Spleen (tissue), 11 donors: ENCODE results near the gene STOM. TPM values are rescaled to one million over a fixed set of nuclear protein-coding genes. Genes with fewer than 3 reads are reported as not detected.

Experiments used
- DNase-seq: peaks from one replicate; pipeline ENCODE4 v3.0.0-alpha.2; 2020
- H3K27ac ChIP-seq, 8 donors: fragments of 200-600 bp; sonication (generic) in 7 of 8; 1 replicate in 4 of 8; 2 replicates in 4 of 8; pipeline versions ENCODE4 v1.5.0 to v1.8.0; 2016 to 2021; ENCODE audit warnings: inconsistent platforms in 4 of 8, mild to moderate bottlenecking in 4 of 8, moderate library complexity in 1 of 8
- H3K27me3 ChIP-seq, 7 donors: fragments of 200-600 bp; sonication (generic) in 6 of 7; replicated peaks in 1 of 7; 1 replicate in 4 of 7; 2 replicates in 3 of 7; pipeline versions ENCODE4 v1.5.0 to v1.8.0; 2016 to 2021; ENCODE audit warnings: inconsistent platforms in 3 of 7, mild to moderate bottlenecking in 1 of 7
- H3K36me3 ChIP-seq, 6 donors: fragments of 200-600 bp; sonication (generic) in 5 of 6; 1 replicate in 4 of 6; 2 replicates in 2 of 6; pipeline versions ENCODE4 v1.5.0 to v1.8.0; 2016 to 2021; ENCODE audit warnings: inconsistent platforms in 2 of 6
- H3K4me1 ChIP-seq, 6 donors: fragments of 200-600 bp; sonication (generic) in 5 of 6; 1 replicate in 3 of 6; 2 replicates in 3 of 6; pipeline versions ENCODE4 v1.5.0 to v1.8.0; 2016 to 2021; ENCODE audit warnings: inconsistent platforms in 3 of 6
- H3K4me3 ChIP-seq, 8 donors: fragments of 200-600 bp; sonication (generic) in 7 of 8; 1 replicate in 4 of 8; 2 replicates in 4 of 8; pipeline versions ENCODE4 v1.5.0 to v1.8.0; 2016 to 2021; ENCODE audit warnings: inconsistent platforms in 4 of 8, mild to moderate bottlenecking in 4 of 8, moderate library complexity in 2 of 8
- H3K9me3 ChIP-seq, 8 donors: fragments of 200-600 bp; sonication (generic) in 7 of 8; 1 replicate in 4 of 8; 2 replicates in 4 of 8; pipeline versions ENCODE4 v1.5.0 to v1.8.0; 2016 to 2021; ENCODE audit warnings: inconsistent platforms in 4 of 8
- CTCF ChIP-seq, 11 experiments: fragments of 200-600 bp in 7 of 11; fragments of 450-650 bp in 4 of 11; sonication (generic) in 4 of 11; IDR thresholded peaks in 8 of 11; conservative IDR thresholded peaks in 3 of 11; 1 replicate in 7 of 11; 2 replicates in 4 of 11; pipeline versions ENCODE4 v1.4.0 to v1.8.0; 2016 to 2021; ENCODE audit warnings: antibody characterized with exemption in 11 of 11, inconsistent platforms in 4 of 11, mild to moderate bottlenecking in 1 of 11
- POLR2A ChIP-seq, 3 donors: fragments of 450-650 bp; IDR thresholded peaks; one replicate each; pipeline ENCODE4 v1.5.1; 2017; ENCODE audit warnings: antibody characterized with exemption in 3 of 3, mild to moderate bottlenecking in 1 of 3
- POLR2AphosphoS5 ChIP-seq, 3 donors: sonication (generic); formaldehyde crosslinking; IDR thresholded peaks; one replicate each; pipeline ENCODE4 v1.5.1; 2017; ENCODE audit warnings: antibody characterized with exemption in 3 of 3
- WGBS, 5 donors: extraction: QIAGEN DNeasy Blood & Tissue Kit in 3 of 5; methylation state at CpG; one replicate each; pipeline versions ENCODE4 v1.1.5 to v1.1.7; 2013 to 2018; 5-methylcytosine and 5-hydroxymethylcytosine counted together
- intact Hi-C: fragments of 100-400 bp; cut with DNase I; formaldehyde crosslinking; loops from one replicate; pipeline ENCODE4 v1.15.0; 2023; ENCODE audit warnings: low total_unique reads
- polyA plus RNA-seq, 3 donors: library from polyadenylated mRNA; stranded (reverse); fragments of 200-250 nt; gene quantifications; one replicate each; pipeline ENCODE4 v1.2.1, GENCODE V29; 2013
- total RNA-seq, 7 donors: library from RNA; depleted of rRNA in 3 of 7; stranded (reverse); fragments of >200 nt in 3 of 7; fragmentation: NEBNext Ultra II Directional in 4 of 7; extraction: Animal tissue kit (Norgen Biotek cat#: 25700) in 4 of 7; gene quantifications; one replicate each; pipeline versions ENCODE4 v1.1.0 to v1.2.1, GENCODE V29; 2016 to 2021
- donor health status: healthy with polysubstance abuse.
- donor health status: DM: no; HTN: no; CAD: no; lungs with moderate emphysema.
- donor health status: DM: no; HTN: no; CAD: no.
- donor health status: Bipolar disorder and iron deficiency.
- donor health status: healthy.
- donor health status: DM: no; HTN: no; CAD: no.
- donor health status: DM: yes; HTN: yes; CAD: no.

Gene STOM
- total and polyA plus RNA-seq, 10 donors, result 42.7 to 493 (median 311) TPM

DNA sequence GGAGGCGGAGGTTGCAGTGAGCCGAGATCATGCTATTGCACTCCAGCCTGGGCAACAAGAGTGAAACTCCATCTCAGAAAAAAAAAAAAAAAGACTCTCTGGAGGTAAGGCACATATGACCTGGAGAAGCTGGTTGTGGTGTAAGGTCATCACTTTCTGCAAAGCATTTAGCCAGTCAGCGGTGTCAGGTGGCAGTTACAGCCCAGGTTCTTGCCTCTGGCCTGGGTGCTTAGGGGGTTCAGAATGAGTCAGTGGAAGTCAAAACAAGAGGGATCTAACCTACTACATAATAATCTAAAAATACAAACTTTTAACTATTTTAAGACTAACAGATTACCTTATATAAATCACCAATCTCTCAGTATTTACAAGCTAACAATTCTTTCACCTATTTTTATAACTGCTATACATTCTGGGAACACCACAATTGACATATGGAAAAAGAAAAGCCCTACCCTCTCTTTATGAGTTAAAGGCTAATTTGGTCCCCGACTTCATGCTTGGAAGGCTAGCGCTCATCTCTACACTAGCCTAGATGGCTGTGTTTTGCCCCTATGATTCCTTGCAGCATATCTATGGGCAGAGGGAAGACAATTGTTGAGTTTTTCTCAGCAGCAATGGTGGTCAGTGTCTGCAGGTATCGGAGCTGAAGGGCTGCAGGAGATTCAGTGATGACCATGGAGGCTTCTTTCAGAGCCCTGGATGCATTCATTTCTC lies 29.2 kb downstream of the STOM start:
- H3K27ac ChIP-seq, result peak overlapping the region in 2 of 8 donors; percentile 15 to 29
- H3K9me3 ChIP-seq, result no peaks in the 10 kb centered on the region
- 87 to 97% (median 92%) methylated on average over 6 of the region's 6 CpGs for WGBS, 5 donors
- TF ChIP-seq POLR2A (IDR thresholded peaks at IDR 0.05), result no peak
- no peak for TF ChIP-seq POLR2AphosphoS5 (IDR thresholded peaks at IDR 0.05)
- no peak for TF ChIP-seq CTCF (IDR thresholded peaks at IDR 0.05 in 8 of 11, conservative IDR thresholded peaks at IDR 0.05 in 3 of 11)
- H3K4me1 ChIP-seq, result peaks cover 0 to 74% (median 22%) of the 10 kb centered on the region in 6 donors
- H3K27me3 ChIP-seq, result no peaks in the 10 kb centered on the region
- intact Hi-C loops, result no loop called here
- peaks cover 0 to 100% (median 58%) of the 10 kb centered on the region in 6 donors for H3K36me3 ChIP-seq
- no peak for DNase-seq
- no peak overlapping the region for H3K4me3 ChIP-seq

DNA sequence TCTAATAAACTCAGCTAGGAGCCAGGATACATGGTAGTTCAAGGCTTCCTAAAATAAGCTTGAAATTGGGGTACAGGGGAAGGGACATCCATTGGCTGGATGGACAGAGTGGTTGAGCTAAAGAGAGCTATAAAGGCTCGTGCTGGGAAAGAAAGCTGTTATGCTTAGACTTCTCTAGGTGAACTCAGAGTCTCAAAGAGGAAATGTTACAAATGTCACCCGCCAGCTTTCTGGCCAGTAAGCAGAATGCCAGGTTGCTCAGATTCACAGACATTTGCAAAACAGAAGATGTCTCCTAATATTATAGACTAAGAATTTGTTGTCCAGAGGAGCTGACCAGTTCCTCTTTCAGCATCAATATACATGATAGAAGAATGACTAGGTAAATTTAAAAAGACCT lies 30.6 kb downstream of the STOM start:
- intact Hi-C loops, result no loop called here
- WGBS, 5 donors, result 62 to 81% (median 70%) methylated on average over 2 of the region's 2 CpGs
- no peak for TF ChIP-seq POLR2AphosphoS5 (IDR thresholded peaks at IDR 0.05)
- Histone ChIP-seq H3K27ac (peak overlapping the region in 5 of 8 donors; percentile 11 to 66 (median 36)), H3K27me3 (no peaks in the 10 kb centered on the region), H3K4me1 (peaks cover 0 to 60% (median 16%) of the 10 kb centered on the region in 6 donors), H3K36me3 (peaks cover 0 to 100% (median 51%) of the 10 kb centered on the region in 6 donors), H3K9me3 (no peaks in the 10 kb centered on the region), H3K4me3 (no peak overlapping the region)
- no peak for DNase-seq

DNA sequence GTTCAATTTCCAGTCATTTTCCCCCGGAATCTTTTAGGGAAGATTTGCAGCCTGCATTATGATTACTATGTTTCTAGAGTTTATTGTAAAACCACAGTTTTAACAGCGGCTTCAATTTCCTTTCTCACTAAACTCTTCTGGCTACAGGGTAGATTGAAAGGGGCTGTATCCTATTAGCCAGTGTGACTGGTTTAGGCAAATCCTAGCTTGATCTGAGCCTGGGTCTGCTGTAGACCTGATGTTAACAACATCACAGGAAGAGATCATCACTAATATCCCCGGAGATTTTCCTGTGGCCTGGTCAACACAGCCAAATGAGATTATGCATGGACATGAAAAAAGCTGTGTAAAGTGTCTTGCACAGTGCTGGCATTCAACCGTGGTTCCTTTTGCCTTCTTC lies 33.4 kb downstream of the STOM start:
- no peak for DNase-seq
- Histone ChIP-seq H3K36me3 (peaks cover 0 to 100% (median 44%) of the 10 kb centered on the region in 6 donors), H3K27me3 (no peaks in the 10 kb centered on the region), H3K9me3 (no peaks in the 10 kb centered on the region), H3K4me1 (peaks cover 0 to 57% (median 13%) of the 10 kb centered on the region in 6 donors), H3K27ac (peak overlapping the region in 3 of 8 donors; percentile 17 to 29 (median 19)), H3K4me3 (no peak overlapping the region)
- WGBS, 5 donors, result 81 to 89% (median 86%) methylated on average over 4 of the region's 4 CpGs
- TF ChIP-seq POLR2A (IDR thresholded peaks at IDR 0.05) (no peak), CTCF (IDR thresholded peaks at IDR 0.05 in 8 of 11, conservative IDR thresholded peaks at IDR 0.05 in 3 of 11) (no peak), POLR2AphosphoS5 (IDR thresholded peaks at IDR 0.05) (no peak)
- intact Hi-C loops, result no loop called here

GRCh38 chr9:121333950-121334773 lies 35.9 kb downstream of the STOM start:
- peaks cover 0 to 100% (median 44%) of the 10 kb centered on the region in 6 donors for H3K36me3 ChIP-seq
- no peaks in the 10 kb centered on the region for H3K27me3 ChIP-seq
- peak overlapping the region in 4 of 8 donors; percentile 3 to 48 (median 24) for H3K27ac ChIP-seq
- no peak overlapping the region for H3K4me3 ChIP-seq
- intact Hi-C loops, result no loop called here
- H3K4me1 ChIP-seq, result peaks cover 0 to 49% (median 12%) of the 10 kb centered on the region in 6 donors
- TF ChIP-seq POLR2A (IDR thresholded peaks at IDR 0.05), result no peak
- peak in 2 of 3 donors; percentile 18 to 29 for TF ChIP-seq POLR2AphosphoS5 (IDR thresholded peaks at IDR 0.05)
- TF ChIP-seq CTCF (IDR thresholded peaks at IDR 0.05 in 8 of 11, conservative IDR thresholded peaks at IDR 0.05 in 3 of 11), result no peak
- 80 to 88% (median 86%) methylated on average over 7 to 8 of the region's 8 CpGs for WGBS, 5 donors
- no peak for DNase-seq
- H3K9me3 ChIP-seq, result no peaks in the 10 kb centered on the region
